Measurements from ENCODE around the gene AMPD2. TPM values are rescaled to one million over a fixed set of nuclear protein-coding genes. Genes with fewer than 3 reads are reported as not detected.

The AMPD2 gene
- polyA plus RNA-seq, 1 donor (not counting 4 experiments of a cell fraction or from before 2014, with no cell fraction given): 17.6 TPM

GRCh38 chr1:109625601-109626560, 6.2 kb downstream of the AMPD2 start:
- no peak overlapping the region for H3K27ac ChIP-seq (ENCODE audit: control insufficient read depth, insufficient read depth, low read length)
- H3K79me2 ChIP-seq (ENCODE audit: control insufficient read depth, insufficient read depth, low read length): peaks cover 41% of the 10 kb centered on the region
- H3K4me3 ChIP-seq (ENCODE audit: control insufficient read depth in 2 of 3, extremely low read depth in 1 of 3, insufficient read depth in 2 of 3, low read depth in 1 of 3, low read length in 3 of 3): no peak overlapping the region
- H3K36me3 ChIP-seq (ENCODE audit: control insufficient read depth in 2 of 2, extremely low read depth in 1 of 2, insufficient read depth in 2 of 2, low read length in 2 of 2): peaks cover 11 to 16% of the 10 kb centered on the region in 2 experiments
- no peaks in the 10 kb centered on the region for H3K9me1 ChIP-seq (ENCODE audit: control insufficient read depth, extremely low read depth, insufficient read depth, low read length)
- H2AFZ ChIP-seq (ENCODE audit: control insufficient read depth, low read length): no peak overlapping the region
- no peaks in the 10 kb centered on the region for H3K9me3 ChIP-seq (ENCODE audit: control insufficient read depth, low read depth, low read length)
- H3K27me3 ChIP-seq (ENCODE audit: control insufficient read depth, extremely low read depth, insufficient read depth, low read length): no peaks in the 10 kb centered on the region
- no peaks in the 10 kb centered on the region for H4K20me1 ChIP-seq (ENCODE audit: control insufficient read depth, extremely low read depth, insufficient read depth, low read length)
- dilution Hi-C loops (cut with MboI; ENCODE audit: extremely low pct_ligation_motif_present, low sequenced_read_pairs): no loop called here
- H3K4me2 ChIP-seq (ENCODE audit: control insufficient read depth, extremely low read depth, insufficient read depth, low read depth, low read length): no peak overlapping the region
- TF ChIP-seq CTCF (optimal IDR thresholded peaks at IDR 0.05 in 1 of 3, IDR thresholded peaks at IDR 0.05 in 1 of 3, conservative IDR thresholded peaks at IDR 0.05 in 1 of 3; ENCODE audit: extremely low read depth in 1 of 3, insufficient read depth in 2 of 3, low read length in 3 of 3) (no peak), EZH2 (IDR thresholded peaks at IDR 0.05; ENCODE audit: low read length) (no peak)
- DNase-seq (ENCODE audit: low read depth, low spot score): no peak
- peaks cover 12% of the 10 kb centered on the region for H3K4me1 ChIP-seq (ENCODE audit: control insufficient read depth, extremely low read depth, insufficient read depth, low read length)
- FAIRE-seq: no peak
- H3K9ac ChIP-seq (ENCODE audit: control insufficient read depth, extremely low read depth, insufficient read depth, low read length): no peak overlapping the region

GRCh38 chr1:109626682-109627408, 7.2 kb downstream of the AMPD2 start:
- Histone ChIP-seq H3K4me1 (ENCODE audit: control insufficient read depth, extremely low read depth, insufficient read depth, low read length) (peaks cover 4% of the 10 kb centered on the region), H3K4me3 (ENCODE audit: control insufficient read depth in 2 of 3, extremely low read depth in 1 of 3, insufficient read depth in 2 of 3, low read depth in 1 of 3, low read length in 3 of 3) (no peak overlapping the region), H3K27ac (ENCODE audit: control insufficient read depth, insufficient read depth, low read length) (no peak overlapping the region), H4K20me1 (ENCODE audit: control insufficient read depth, extremely low read depth, insufficient read depth, low read length) (no peaks in the 10 kb centered on the region), H3K9me1 (ENCODE audit: control insufficient read depth, extremely low read depth, insufficient read depth, low read length) (no peaks in the 10 kb centered on the region), H3K36me3 (ENCODE audit: control insufficient read depth in 2 of 2, extremely low read depth in 1 of 2, insufficient read depth in 2 of 2, low read length in 2 of 2) (peaks cover 11 to 22% of the 10 kb centered on the region in 2 experiments), H3K27me3 (ENCODE audit: control insufficient read depth, extremely low read depth, insufficient read depth, low read length) (no peaks in the 10 kb centered on the region), H2AFZ (ENCODE audit: control insufficient read depth, low read length) (no peak overlapping the region), H3K4me2 (ENCODE audit: control insufficient read depth, extremely low read depth, insufficient read depth, low read depth, low read length) (no peak overlapping the region), H3K79me2 (ENCODE audit: control insufficient read depth, insufficient read depth, low read length) (peaks cover 31% of the 10 kb centered on the region), H3K9ac (ENCODE audit: control insufficient read depth, extremely low read depth, insufficient read depth, low read length) (no peak overlapping the region), H3K9me3 (ENCODE audit: control insufficient read depth, low read depth, low read length) (no peaks in the 10 kb centered on the region)
- TF ChIP-seq CTCF (optimal IDR thresholded peaks at IDR 0.05 in 1 of 3, IDR thresholded peaks at IDR 0.05 in 1 of 3, conservative IDR thresholded peaks at IDR 0.05 in 1 of 3; ENCODE audit: extremely low read depth in 1 of 3, insufficient read depth in 2 of 3, low read length in 3 of 3) (no peak), EZH2 (IDR thresholded peaks at IDR 0.05; ENCODE audit: low read length) (no peak)
- DNase-seq (ENCODE audit: low read depth, low spot score) (no peak), FAIRE-seq (no peak)
- dilution Hi-C loops (cut with MboI; ENCODE audit: extremely low pct_ligation_motif_present, low sequenced_read_pairs): no loop called here
